Keratinocyte (primary cell): Measurements from ENCODE around the gene DCST1. TPM values are rescaled to one million over a fixed set of nuclear protein-coding genes. Genes with fewer than 3 reads are reported as not detected.

ENCODE experiments used
- DNase-seq: peaks from one replicate; pipeline ENCODE4 v3.0.0-alpha.2; 2011; ENCODE audit warnings: low read depth, missing footprints, low spot score
- FAIRE-seq: peaks from 2 replicates; lab custom pipeline; 2011; peaks lifted over from hg19 to GRCh38; lab: Jason Lieb, UNC
- H2AFZ ChIP-seq: 2 replicates; pipeline ENCODE4 v1.6.0; 2012; ENCODE audit warnings: low read length, control low read depth, inconsistent platforms; ENCODE audit not compliant: control insufficient read depth
- H3K27ac ChIP-seq: 2 replicates; pipeline ENCODE4 v1.5.1; 2011; ENCODE audit warnings: low read length; ENCODE audit not compliant: control insufficient read depth, insufficient read depth
- H3K27me3 ChIP-seq: 3 replicates; pipeline ENCODE4 v1.6.0; 2011; ENCODE audit warnings: low read length; ENCODE audit not compliant: control insufficient read depth, insufficient read depth; ENCODE audit errors: extremely low read depth
- H3K36me3 ChIP-seq, 2 experiments: 2 replicates in 1 of 2; 3 replicates in 1 of 2; pipeline ENCODE4 v1.5.1; 2011; ENCODE audit warnings: low read length in 2 of 2, mild to moderate bottlenecking in 1 of 2; ENCODE audit not compliant: control insufficient read depth in 2 of 2, insufficient read depth in 2 of 2; ENCODE audit errors: extremely low read depth in 1 of 2
- H3K4me1 ChIP-seq: 3 replicates; pipeline ENCODE4 v1.5.1; 2011; ENCODE audit warnings: low read length; ENCODE audit not compliant: control insufficient read depth, insufficient read depth; ENCODE audit errors: extremely low read depth
- H3K4me2 ChIP-seq: 3 replicates; pipeline ENCODE4 v1.6.0; 2011; ENCODE audit warnings: low read depth, low read length; ENCODE audit not compliant: control insufficient read depth, insufficient read depth; ENCODE audit errors: extremely low read depth
- H3K4me3 ChIP-seq, 3 experiments: fragments of 200-600 bp in 1 of 3; sonication (generic) in 1 of 3; 2 replicates in 2 of 3; 3 replicates in 1 of 3; pipeline ENCODE4 v1.5.1; 2011 to 2016; ENCODE audit warnings: low read length in 3 of 3, mild to moderate bottlenecking in 3 of 3, control low read depth in 2 of 3, inconsistent platforms in 1 of 3, low read depth in 1 of 3, mixed read lengths in 1 of 3, mixed run types in 1 of 3, moderate library complexity in 1 of 3; ENCODE audit not compliant: control insufficient read depth in 2 of 3, insufficient read depth in 2 of 3; ENCODE audit errors: extremely low read depth in 1 of 3
- H3K79me2 ChIP-seq: 2 replicates; pipeline ENCODE4 v1.6.0; 2012; ENCODE audit warnings: low read length; ENCODE audit not compliant: control insufficient read depth, insufficient read depth
- H3K9ac ChIP-seq: 3 replicates; pipeline ENCODE4 v1.6.0; 2011; ENCODE audit warnings: low read length; ENCODE audit not compliant: control insufficient read depth, insufficient read depth; ENCODE audit errors: extremely low read depth
- H3K9me1 ChIP-seq: 3 replicates; pipeline ENCODE4 v1.6.0; 2011; ENCODE audit warnings: low read length; ENCODE audit not compliant: control insufficient read depth, insufficient read depth; ENCODE audit errors: extremely low read depth
- H3K9me3 ChIP-seq: 2 replicates; pipeline ENCODE4 v1.5.1; 2012; ENCODE audit warnings: low read depth, low read length; ENCODE audit not compliant: control insufficient read depth
- H4K20me1 ChIP-seq: 3 replicates; pipeline ENCODE4 v1.6.0; 2011; ENCODE audit warnings: low read length; ENCODE audit not compliant: control insufficient read depth, insufficient read depth; ENCODE audit errors: extremely low read depth
- EZH2 ChIP-seq: IDR thresholded peaks from one replicate; pipeline ENCODE4 v1.6.1; 2012; ENCODE audit warnings: inconsistent platforms, mild to moderate bottlenecking, low read length, moderate library complexity
- dilution Hi-C: fragments of 300-500 bp; cut with MboI; formaldehyde crosslinking; loops from one replicate; pipeline ENCODE4 v1.7.0; 2020; ENCODE audit warnings: low sequenced_read_pairs; ENCODE audit not compliant: extremely low pct_ligation_motif_present
- polyA plus RNA-seq, 5 experiments: library from polyadenylated mRNA; depleted of rRNA in 3 of 5; stranded (reverse) in 3 of 5; stranded (forward) in 1 of 5; unstranded in 1 of 5; fragments of >200 nt; gene quantifications; 1 replicate in 1 of 5; 2 replicates in 3 of 5; 3 replicates in 1 of 5; pipeline versions ENCODE4 v1.2.1 to v1.2.3, GENCODE V29; 2011 to 2012; ENCODE audit warnings: missing spikeins in 2 of 5, low read depth in 1 of 5, low replicate concordance in 1 of 5
- TF ChIP-seq, protein P1 (sequence below), 3 experiments: IDR thresholded peaks in 1 of 3; conservative IDR thresholded peaks in 1 of 3; optimal IDR thresholded peaks in 1 of 3; 2 replicates in 2 of 3; 3 replicates in 1 of 3; pipeline versions ENCODE3 to v1.5.1; 2011; ENCODE audit warnings: low read length in 3 of 3, mild to moderate bottlenecking in 3 of 3, moderate library complexity in 2 of 3, control low read depth in 1 of 3, inconsistent platforms in 1 of 3; ENCODE audit not compliant: insufficient read depth in 2 of 3; ENCODE audit errors: extremely low read depth in 1 of 3

The DCST1 gene
- polyA plus RNA-seq, 1 donor (not counting 4 experiments of a cell fraction or from before 2014, with no cell fraction given) = not detected

DNA sequence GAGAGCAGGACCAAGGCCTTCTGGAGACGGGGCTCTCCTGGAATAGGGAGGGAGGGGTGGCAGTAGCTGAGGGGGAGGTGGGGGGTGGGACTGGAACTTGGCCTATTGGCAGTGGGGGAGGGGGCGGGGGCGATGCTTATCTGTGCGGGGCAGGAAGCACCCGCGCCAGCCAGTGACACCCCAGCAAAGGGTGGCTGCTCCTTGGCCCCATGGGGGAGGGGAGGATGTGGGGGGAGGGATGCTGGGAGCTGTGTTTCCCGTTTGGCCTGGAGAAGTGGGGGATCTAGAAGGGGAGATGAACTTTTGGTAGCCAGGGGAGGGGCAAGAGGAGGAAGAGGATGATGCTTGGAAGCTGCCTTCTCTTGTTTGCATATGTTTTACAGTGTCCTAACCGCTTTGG, 20.0 kb upstream of the DCST1 start:
- Histone ChIP-seq H3K9ac (no peak overlapping the region), H4K20me1 (peaks cover 6% of the 10 kb centered on the region), H3K4me3 (no peak overlapping the region), H3K79me2 (peaks cover 28% of the 10 kb centered on the region), H3K36me3 (peaks cover 26 to 53% of the 10 kb centered on the region in 2 experiments), H3K9me3 (no peaks in the 10 kb centered on the region), H3K9me1 (no peaks in the 10 kb centered on the region), H3K4me2 (no peak overlapping the region), H3K27me3 (no peaks in the 10 kb centered on the region), H3K4me1 (peaks cover 69% of the 10 kb centered on the region), H3K27ac (no peak overlapping the region), H2AFZ (no peak overlapping the region)
- no peak for TF ChIP-seq EZH2
- TF ChIP-seq, protein P1, sequence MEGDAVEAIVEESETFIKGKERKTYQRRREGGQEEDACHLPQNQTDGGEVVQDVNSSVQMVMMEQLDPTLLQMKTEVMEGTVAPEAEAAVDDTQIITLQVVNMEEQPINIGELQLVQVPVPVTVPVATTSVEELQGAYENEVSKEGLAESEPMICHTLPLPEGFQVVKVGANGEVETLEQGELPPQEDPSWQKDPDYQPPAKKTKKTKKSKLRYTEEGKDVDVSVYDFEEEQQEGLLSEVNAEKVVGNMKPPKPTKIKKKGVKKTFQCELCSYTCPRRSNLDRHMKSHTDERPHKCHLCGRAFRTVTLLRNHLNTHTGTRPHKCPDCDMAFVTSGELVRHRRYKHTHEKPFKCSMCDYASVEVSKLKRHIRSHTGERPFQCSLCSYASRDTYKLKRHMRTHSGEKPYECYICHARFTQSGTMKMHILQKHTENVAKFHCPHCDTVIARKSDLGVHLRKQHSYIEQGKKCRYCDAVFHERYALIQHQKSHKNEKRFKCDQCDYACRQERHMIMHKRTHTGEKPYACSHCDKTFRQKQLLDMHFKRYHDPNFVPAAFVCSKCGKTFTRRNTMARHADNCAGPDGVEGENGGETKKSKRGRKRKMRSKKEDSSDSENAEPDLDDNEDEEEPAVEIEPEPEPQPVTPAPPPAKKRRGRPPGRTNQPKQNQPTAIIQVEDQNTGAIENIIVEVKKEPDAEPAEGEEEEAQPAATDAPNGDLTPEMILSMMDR (optimal IDR thresholded peaks at IDR 0.05 in 1 of 3, IDR thresholded peaks at IDR 0.05 in 1 of 3, conservative IDR thresholded peaks at IDR 0.05 in 1 of 3; ENCODE audit: extremely low read depth in 1 of 3, insufficient read depth in 2 of 3, low read length in 3 of 3) = no peak
- dilution Hi-C loops = no loop called here
- no peak for FAIRE-seq
- no peak for DNase-seq

DNA sequence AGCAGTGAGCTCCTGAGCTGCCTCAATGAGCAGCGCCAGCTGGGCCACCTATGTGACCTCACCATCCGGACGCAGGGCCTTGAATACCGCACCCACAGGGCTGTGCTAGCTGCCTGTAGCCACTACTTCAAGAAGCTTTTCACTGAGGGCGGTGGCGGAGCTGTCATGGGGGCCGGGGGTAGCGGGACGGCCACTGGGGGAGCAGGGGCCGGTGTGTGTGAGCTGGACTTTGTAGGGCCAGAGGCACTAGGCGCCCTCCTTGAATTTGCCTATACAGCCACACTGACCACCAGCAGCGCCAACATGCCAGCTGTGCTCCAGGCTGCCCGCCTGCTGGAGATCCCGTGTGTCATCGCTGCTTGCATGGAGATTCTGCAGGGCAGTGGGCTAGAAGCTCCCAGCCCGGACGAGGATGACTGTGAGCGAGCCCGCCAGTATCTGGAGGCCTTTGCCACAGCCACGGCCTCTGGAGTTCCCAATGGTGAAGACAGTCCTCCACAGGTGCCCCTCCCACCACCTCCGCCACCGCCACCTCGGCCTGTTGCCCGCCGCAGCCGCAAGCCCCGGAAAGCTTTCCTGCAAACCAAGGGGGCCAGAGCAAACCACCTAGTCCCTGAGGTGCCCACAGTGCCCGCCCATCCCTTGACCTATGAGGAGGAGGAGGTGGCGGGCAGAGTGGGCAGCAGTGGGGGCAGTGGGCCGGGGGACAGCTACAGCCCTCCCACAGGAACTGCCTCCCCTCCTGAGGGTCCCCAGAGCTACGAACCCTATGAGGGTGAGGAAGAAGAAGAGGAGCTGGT, 18.7 kb upstream of the DCST1 start:
- H3K9me1 ChIP-seq = no peaks in the 10 kb centered on the region
- no peak overlapping the region for H3K9ac ChIP-seq
- dilution Hi-C loops = no loop called here
- peaks cover 6% of the 10 kb centered on the region for H4K20me1 ChIP-seq
- no peaks in the 10 kb centered on the region for H3K27me3 ChIP-seq
- no peak for FAIRE-seq
- H3K36me3 ChIP-seq = peaks cover 30 to 52% of the 10 kb centered on the region in 2 experiments
- H3K4me1 ChIP-seq = peaks cover 58% of the 10 kb centered on the region
- no peak overlapping the region for H3K4me2 ChIP-seq
- H3K27ac ChIP-seq = no peak overlapping the region
- H2AFZ ChIP-seq = no peak overlapping the region
- no peaks in the 10 kb centered on the region for H3K9me3 ChIP-seq
- no peak for TF ChIP-seq EZH2
- TF ChIP-seq, protein P1 (optimal IDR thresholded peaks at IDR 0.05 in 1 of 3, IDR thresholded peaks at IDR 0.05 in 1 of 3, conservative IDR thresholded peaks at IDR 0.05 in 1 of 3; ENCODE audit: extremely low read depth in 1 of 3, insufficient read depth in 2 of 3, low read length in 3 of 3) = no peak
- H3K79me2 ChIP-seq = peaks cover 18% of the 10 kb centered on the region
- no peak for DNase-seq
- no peak overlapping the region for H3K4me3 ChIP-seq
